Stimulated activated CD8-positive, alpha-beta memory T cell treated with anti-CD3 and anti-CD28 coated beads, Interleukin-4, amount 100 ng/mL, for 24 hours (primary cell): ENCODE measurements around the gene DNAJB9.
A peak's percentile ranks its signal among the peaks of the same experiment; 100 is the strongest.
"Not testable (repeated sequence)": the region's sequence is repeated elsewhere in the genome, so short reads cannot be mapped to it uniquely, and the experiment has no call there.

ENCODE experiments used
- DNase-seq: peaks from one replicate; pipeline ENCODE4 v3.0.0-alpha.2; 2020; ENCODE audit warnings: low read depth

DNAJB9 gene

GRCh38 chr7:108569381-108570145 lies at the start of gene DNAJB9, which contains the start of gene THAP5:
DNAJB9 (plus strand) TSS chr7:108569874; CDS start chr7:108571727, 1,853 bp downstream.
THAP5 (minus strand) TSS chr7:108569706; CDS start chr7:108569569, 137 bp downstream.
- peak; percentile 99 for DNase-seq

GRCh38 chr7:108522780-108523179 lies 46.9 kb upstream of the DNAJB9 start:
- DNase-seq, result no peak

GRCh38 chr7:108525327-108525984 lies 44.2 kb upstream of the DNAJB9 start:
- peak; percentile 54 for DNase-seq

GRCh38 chr7:108525985-108526767 lies 43.5 kb upstream of the DNAJB9 start, which contains the start of gene PNPLA8:
PNPLA8 (minus strand) TSS chr7:108526135; CDS start chr7:108515491, 10,644 bp downstream.
- peak; percentile 100 for DNase-seq

GRCh38 chr7:108526768-108527017 lies 43.0 kb upstream of the DNAJB9 start:
- DNase-seq, result no peak

- DNase-seq, result no peak
Measured at GRCh38 chr7:108528183-108528712, 41.4 kb upstream of the DNAJB9 start.

GRCh38 chr7:108529341-108529740 lies 40.3 kb upstream of the DNAJB9 start:
- DNase-seq, result no peak

GRCh38 chr7:108533712-108534111 lies 36.0 kb upstream of the DNAJB9 start:
- DNase-seq, result no peak

GRCh38 chr7:108535257-108535656 lies 34.4 kb upstream of the DNAJB9 start:
- no peak for DNase-seq

- DNase-seq, result no peak
Measured at GRCh38 chr7:108535744-108536143, 33.9 kb upstream of the DNAJB9 start.

- no peak for DNase-seq
Measured at GRCh38 chr7:108537229-108537628, 32.4 kb upstream of the DNAJB9 start.

- DNase-seq, result not testable (repeated sequence)
Measured at GRCh38 chr7:108538236-108538635, 31.4 kb upstream of the DNAJB9 start.

GRCh38 chr7:108538685-108539084 lies 31.0 kb upstream of the DNAJB9 start:
- DNase-seq, result not testable (repeated sequence)

- DNase-seq, result no peak
Measured at GRCh38 chr7:108541478-108541877, 28.2 kb upstream of the DNAJB9 start.

- not testable (repeated sequence) for DNase-seq
Measured at GRCh38 chr7:108548141-108548896, 21.4 kb upstream of the DNAJB9 start.

GRCh38 chr7:108556665-108557064 lies 13.0 kb upstream of the DNAJB9 start:
- DNase-seq, result not testable (repeated sequence)

- DNase-seq, result no peak
Measured at GRCh38 chr7:108557191-108557590, 12.5 kb upstream of the DNAJB9 start.

- DNase-seq, result no peak
Measured at GRCh38 chr7:108557617-108558016, 12.1 kb upstream of the DNAJB9 start.

- no peak for DNase-seq
Measured at GRCh38 chr7:108559253-108559652, 10.4 kb upstream of the DNAJB9 start.

GRCh38 chr7:108561047-108561619 lies 8.5 kb upstream of the DNAJB9 start:
- DNase-seq, result no peak

GRCh38 chr7:108565987-108566386 lies 3.7 kb upstream of the DNAJB9 start:
- no peak for DNase-seq
